Astrocyte (in vitro differentiated cells and primary cell): Measurements from ENCODE around the gene SNX5. TPM values are rescaled to one million over a fixed set of nuclear protein-coding genes. Genes with fewer than 3 reads are reported as not detected.

Experiments
- DNase-seq: peaks from one replicate; pipeline ENCODE4 v3.0.0-alpha.2; 2010; ENCODE audit warnings: low read depth
- FAIRE-seq: peaks from 2 replicates; lab custom pipeline; 2011; peaks lifted over from hg19 to GRCh38; lab: Jason Lieb, UNC
- H2AFZ ChIP-seq: 2 replicates; pipeline ENCODE4 v1.6.0; 2012; ENCODE audit warnings: low read depth, low read length, inconsistent platforms
- H3K27ac ChIP-seq: 2 replicates; pipeline ENCODE4 v1.5.1; 2011; ENCODE audit warnings: low read depth, low read length, inconsistent platforms
- H3K27me3 ChIP-seq: 2 replicates; pipeline ENCODE4 v1.6.0; 2011; ENCODE audit warnings: low read length, inconsistent platforms; ENCODE audit not compliant: insufficient read depth
- H3K36me3 ChIP-seq: 2 replicates; pipeline ENCODE4 v1.5.1; 2011; ENCODE audit warnings: low read length, inconsistent platforms; ENCODE audit not compliant: insufficient read depth
- H3K4me1 ChIP-seq: 2 replicates; pipeline ENCODE4 v1.5.1; 2011; ENCODE audit warnings: low read length, inconsistent platforms; ENCODE audit not compliant: insufficient read depth
- H3K4me2 ChIP-seq: 2 replicates; pipeline ENCODE4 v1.6.0; 2012; ENCODE audit warnings: low read length, inconsistent platforms
- H3K4me3 ChIP-seq: 2 replicates; pipeline ENCODE4 v1.5.1; 2011; ENCODE audit warnings: low read depth, mild to moderate bottlenecking, low read length, inconsistent platforms; ENCODE audit not compliant: insufficient read depth
- H3K79me2 ChIP-seq: 2 replicates; pipeline ENCODE4 v1.6.0; 2012; ENCODE audit warnings: mild to moderate bottlenecking, low read length, inconsistent platforms; ENCODE audit not compliant: insufficient read depth
- H3K9ac ChIP-seq: 2 replicates; pipeline ENCODE4 v1.6.0; 2012; ENCODE audit warnings: mild to moderate bottlenecking, low read length, inconsistent platforms
- H3K9me3 ChIP-seq: 2 replicates; pipeline ENCODE4 v1.5.1; 2012; ENCODE audit warnings: low read depth, mild to moderate bottlenecking, low read length, inconsistent platforms; ENCODE audit not compliant: insufficient read depth
- H4K20me1 ChIP-seq: 2 replicates; pipeline ENCODE4 v1.6.0; 2012; ENCODE audit warnings: low read length, inconsistent platforms; ENCODE audit not compliant: insufficient read depth
- H3K27ac Mint-ChIP-seq: one replicate; pipeline ENCODE4 v1.8.0; 2021; ENCODE audit warnings: mild to moderate bottlenecking, mixed read lengths; ENCODE audit not compliant: unreplicated experiment
- H3K27me3 Mint-ChIP-seq: one replicate; pipeline ENCODE4 v1.8.0; 2021; ENCODE audit warnings: low read depth, mixed read lengths; ENCODE audit not compliant: unreplicated experiment
- H3K36me3 Mint-ChIP-seq: one replicate; pipeline ENCODE4 v1.8.0; 2021; ENCODE audit warnings: low read depth, mixed read lengths; ENCODE audit not compliant: unreplicated experiment
- H3K4me1 Mint-ChIP-seq: one replicate; pipeline ENCODE4 v1.8.0; 2021; ENCODE audit warnings: low read depth, mixed read lengths; ENCODE audit not compliant: unreplicated experiment
- H3K4me3 Mint-ChIP-seq: one replicate; pipeline ENCODE4 v1.8.0; 2021; ENCODE audit warnings: mild to moderate bottlenecking, moderate library complexity, mixed read lengths; ENCODE audit not compliant: unreplicated experiment
- H3K9me3 Mint-ChIP-seq: one replicate; pipeline ENCODE4 v1.8.0; 2021; ENCODE audit warnings: mild to moderate bottlenecking, mixed read lengths; ENCODE audit not compliant: unreplicated experiment
- EZH2 ChIP-seq: IDR thresholded peaks from 2 replicates; pipeline ENCODE4 v1.6.1; 2012; ENCODE audit warnings: mild to moderate bottlenecking, low read length, inconsistent platforms; ENCODE audit not compliant: insufficient read depth
- total RNA-seq: library from RNA; stranded (reverse); gene quantifications from 2 replicates; pipeline ENCODE4 v1.2.1, GENCODE V29; 2021
- TF ChIP-seq, protein P1 (sequence below): IDR thresholded peaks from 2 replicates; pipeline ENCODE4 v1.5.1; 2011; ENCODE audit warnings: low read depth, mild to moderate bottlenecking, inconsistent platforms, low read length, moderate library complexity; ENCODE audit not compliant: insufficient read depth

SNX5 gene
- total RNA-seq, 1 donor from 2014 or later: 95.1 TPM

DNA sequence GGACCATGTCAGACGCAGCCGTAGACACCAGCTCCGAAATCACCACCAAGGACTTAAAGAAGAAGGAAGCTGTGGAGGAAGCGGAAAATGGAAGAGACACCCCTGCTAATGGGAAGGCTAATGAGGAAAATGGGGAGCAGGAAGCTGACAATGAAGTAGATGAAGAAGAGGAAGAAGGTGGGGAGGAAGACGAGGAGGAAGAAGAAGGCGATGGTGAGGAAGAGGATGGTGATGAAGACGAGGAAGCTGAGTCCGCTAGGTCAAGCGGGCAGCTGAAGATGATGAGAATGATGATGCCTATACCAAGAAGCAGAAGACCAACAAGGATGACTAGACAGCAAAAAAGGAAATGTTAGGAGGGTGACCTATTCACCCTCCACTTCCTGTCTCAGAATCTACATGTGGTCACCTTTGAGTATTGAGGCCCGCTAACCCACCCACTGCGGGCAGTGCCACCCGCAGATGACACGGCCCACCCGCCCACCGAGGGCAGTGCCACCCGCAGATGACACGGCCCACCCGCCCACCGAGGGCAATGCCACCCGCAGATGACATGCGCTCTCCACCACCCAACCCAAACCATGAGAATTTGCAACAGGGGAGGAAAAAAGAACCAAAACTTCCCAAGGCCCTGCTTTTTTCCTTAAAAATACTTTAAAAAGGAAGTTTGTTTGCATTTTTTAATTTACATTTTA lies 43.5 kb upstream of the SNX5 start:
- no peaks in the 10 kb centered on the region for H3K9me3 Mint-ChIP-seq
- no peak overlapping the region for H3K4me3 Mint-ChIP-seq
- Histone ChIP-seq H4K20me1 (no peaks in the 10 kb centered on the region), H3K79me2 (no peaks in the 10 kb centered on the region), H3K27ac (no peak overlapping the region), H3K4me3 (no peak overlapping the region), H3K27me3 (no peaks in the 10 kb centered on the region), H2AFZ (no peak overlapping the region), H3K4me1 (no peaks in the 10 kb centered on the region), H3K9ac (no peak overlapping the region), H3K9me3 (no peaks in the 10 kb centered on the region), H3K36me3 (no peaks in the 10 kb centered on the region), H3K4me2 (no peak overlapping the region)
- DNase-seq (no peak), FAIRE-seq (no peak)
- H3K27me3 Mint-ChIP-seq: no peaks in the 10 kb centered on the region
- H3K36me3 Mint-ChIP-seq: no peaks in the 10 kb centered on the region
- no peaks in the 10 kb centered on the region for H3K4me1 Mint-ChIP-seq
- TF ChIP-seq, protein P1, sequence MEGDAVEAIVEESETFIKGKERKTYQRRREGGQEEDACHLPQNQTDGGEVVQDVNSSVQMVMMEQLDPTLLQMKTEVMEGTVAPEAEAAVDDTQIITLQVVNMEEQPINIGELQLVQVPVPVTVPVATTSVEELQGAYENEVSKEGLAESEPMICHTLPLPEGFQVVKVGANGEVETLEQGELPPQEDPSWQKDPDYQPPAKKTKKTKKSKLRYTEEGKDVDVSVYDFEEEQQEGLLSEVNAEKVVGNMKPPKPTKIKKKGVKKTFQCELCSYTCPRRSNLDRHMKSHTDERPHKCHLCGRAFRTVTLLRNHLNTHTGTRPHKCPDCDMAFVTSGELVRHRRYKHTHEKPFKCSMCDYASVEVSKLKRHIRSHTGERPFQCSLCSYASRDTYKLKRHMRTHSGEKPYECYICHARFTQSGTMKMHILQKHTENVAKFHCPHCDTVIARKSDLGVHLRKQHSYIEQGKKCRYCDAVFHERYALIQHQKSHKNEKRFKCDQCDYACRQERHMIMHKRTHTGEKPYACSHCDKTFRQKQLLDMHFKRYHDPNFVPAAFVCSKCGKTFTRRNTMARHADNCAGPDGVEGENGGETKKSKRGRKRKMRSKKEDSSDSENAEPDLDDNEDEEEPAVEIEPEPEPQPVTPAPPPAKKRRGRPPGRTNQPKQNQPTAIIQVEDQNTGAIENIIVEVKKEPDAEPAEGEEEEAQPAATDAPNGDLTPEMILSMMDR: no peak
- no peak for TF ChIP-seq EZH2
- no peak overlapping the region for H3K27ac Mint-ChIP-seq

DNA sequence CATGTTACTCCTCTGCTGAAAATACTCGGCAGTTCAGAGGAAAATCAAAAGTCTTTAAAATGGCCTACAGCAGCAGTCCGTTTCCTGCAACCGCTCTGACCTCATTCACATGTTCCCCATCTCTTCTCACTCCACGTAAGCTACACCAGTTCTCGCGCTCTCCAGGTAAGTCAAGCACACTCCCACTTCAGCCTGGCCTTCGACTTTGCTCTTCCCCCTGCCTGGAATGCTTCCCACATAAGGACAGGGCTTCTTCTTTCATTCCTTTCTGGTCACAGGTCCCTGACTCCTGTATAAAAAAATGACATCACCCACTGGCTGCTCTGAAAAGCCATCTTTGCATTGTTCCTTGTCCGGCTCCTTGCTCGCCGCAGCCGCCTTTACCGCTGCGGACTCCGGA lies 42.9 kb upstream of the SNX5 start:
- no peak for DNase-seq
- no peaks in the 10 kb centered on the region for H3K9me3 ChIP-seq
- no peaks in the 10 kb centered on the region for H3K4me1 ChIP-seq
- Mint-ChIP-seq H3K9me3 (no peaks in the 10 kb centered on the region), H3K27me3 (no peaks in the 10 kb centered on the region), H3K27ac (no peak overlapping the region), H3K4me1 (no peaks in the 10 kb centered on the region), H3K4me3 (no peak overlapping the region), H3K36me3 (no peaks in the 10 kb centered on the region)
- H3K9ac ChIP-seq: no peak overlapping the region
- H3K36me3 ChIP-seq: no peaks in the 10 kb centered on the region
- no peak overlapping the region for H2AFZ ChIP-seq
- H3K4me2 ChIP-seq: no peak overlapping the region
- no peak for FAIRE-seq
- no peaks in the 10 kb centered on the region for H3K27me3 ChIP-seq
- no peaks in the 10 kb centered on the region for H4K20me1 ChIP-seq
- H3K4me3 ChIP-seq: no peak overlapping the region
- no peak for TF ChIP-seq EZH2
- TF ChIP-seq, protein P1: no peak
- H3K79me2 ChIP-seq: no peaks in the 10 kb centered on the region
- no peak overlapping the region for H3K27ac ChIP-seq

DNA sequence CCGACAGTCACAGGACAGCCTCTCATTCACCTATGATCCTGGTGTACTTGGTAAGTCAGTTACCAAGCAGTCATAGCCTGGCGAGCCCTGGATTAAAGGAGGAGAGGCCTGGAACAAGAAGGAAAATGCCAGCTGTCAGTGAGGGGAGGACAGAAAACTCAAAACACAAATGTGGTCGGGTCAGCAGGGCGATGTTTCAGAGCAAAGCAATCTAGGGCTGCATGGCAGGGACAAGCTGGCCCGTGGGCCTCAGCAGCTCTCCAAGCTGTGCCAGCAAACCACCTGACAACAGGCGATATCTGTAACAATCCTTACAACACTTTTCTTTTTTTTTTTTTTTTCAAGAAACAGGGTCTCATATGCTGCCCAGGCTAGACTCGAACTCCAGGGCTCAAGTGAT lies 40.5 kb upstream of the SNX5 start:
- Mint-ChIP-seq H3K36me3 (no peaks in the 10 kb centered on the region), H3K9me3 (no peaks in the 10 kb centered on the region), H3K4me1 (no peaks in the 10 kb centered on the region), H3K27ac (no peak overlapping the region), H3K27me3 (no peaks in the 10 kb centered on the region), H3K4me3 (no peak overlapping the region)
- H3K9me3 ChIP-seq: no peaks in the 10 kb centered on the region
- FAIRE-seq (no peak), DNase-seq (no peak)
- H3K4me3 ChIP-seq: no peak overlapping the region
- H2AFZ ChIP-seq: no peak overlapping the region
- H3K79me2 ChIP-seq: no peaks in the 10 kb centered on the region
- no peaks in the 10 kb centered on the region for H4K20me1 ChIP-seq
- no peaks in the 10 kb centered on the region for H3K27me3 ChIP-seq
- no peak overlapping the region for H3K27ac ChIP-seq
- no peaks in the 10 kb centered on the region for H3K4me1 ChIP-seq
- TF ChIP-seq, protein P1: no peak
- no peak for TF ChIP-seq EZH2
- H3K9ac ChIP-seq: no peak overlapping the region
- no peak overlapping the region for H3K4me2 ChIP-seq
- H3K36me3 ChIP-seq: no peaks in the 10 kb centered on the region
